HG03442 (cell line): Measurements from ENCODE around the gene NAT10.
"Not testable (repeated sequence)": the region's sequence is repeated elsewhere in the genome, so short reads cannot be mapped to it uniquely, and the experiment has no call there.

Experiments
- ATAC-seq: cut with Tn5 transposase; IDR thresholded peaks from one replicate; pipeline ENCODE4 v1.9.1; 2021; ENCODE audit warnings: mild to moderate bottlenecking, moderate library complexity; ENCODE audit not compliant: unreplicated experiment

Gene NAT10

GRCh38 chr11:34166806-34167740 is 61.6 kb downstream of the NAT10 start:
- ATAC-seq = no peak

- no peak for ATAC-seq
These were observed 62.5 kb downstream of the NAT10 start for GRCh38 chr11:34167961-34168360.

GRCh38 chr11:34168642-34169420 is 63.4 kb downstream of the NAT10 start:
- ATAC-seq = no peak

- no peak for ATAC-seq
These were observed 64.3 kb downstream of the NAT10 start for GRCh38 chr11:34169686-34170085.

- ATAC-seq = no peak
These were observed 67.6 kb downstream of the NAT10 start for GRCh38 chr11:34173050-34173449.

- ATAC-seq = peak; percentile 85
These were observed 69.1 kb downstream of the NAT10 start for GRCh38 chr11:34174412-34175041.

GRCh38 chr11:34175284-34176019 is 70.0 kb downstream of the NAT10 start:
- ATAC-seq = no peak

GRCh38 chr11:34176751-34177209 is 71.4 kb downstream of the NAT10 start:
- ATAC-seq = no peak

- no peak for ATAC-seq
These were observed 72.9 kb downstream of the NAT10 start for GRCh38 chr11:34178209-34178821.

- no peak for ATAC-seq
These were observed 73.7 kb downstream of the NAT10 start for GRCh38 chr11:34179026-34179675.

GRCh38 chr11:34180040-34180813 is 74.8 kb downstream of the NAT10 start:
- ATAC-seq = no peak

- ATAC-seq = not testable (repeated sequence)
These were observed 75.4 kb downstream of the NAT10 start for GRCh38 chr11:34180814-34181165.

GRCh38 chr11:34181251-34181650 is 75.8 kb downstream of the NAT10 start:
- no peak for ATAC-seq

GRCh38 chr11:34181856-34182405 is 76.5 kb downstream of the NAT10 start:
- no peak for ATAC-seq

GRCh38 chr11:34182425-34182824 is 77.0 kb downstream of the NAT10 start:
- no peak for ATAC-seq

- ATAC-seq = no peak
These were observed 77.7 kb downstream of the NAT10 start for GRCh38 chr11:34182921-34183685.

GRCh38 chr11:34183848-34184391 is 78.5 kb downstream of the NAT10 start:
- ATAC-seq = no peak
